ENCODE measurements around the gene OSTN.
"Not testable (repeated sequence)": the region's sequence is repeated elsewhere in the genome, so short reads cannot be mapped to it uniquely, and the experiment has no call there.

Gene OSTN

GRCh38 chr3:191262650-191263049 lies 63.6 kb downstream of the OSTN start:
- no peaks in the 10 kb centered on the region for H3K27me3 Mint-ChIP-seq
- no peak overlapping the region for H3K27ac Mint-ChIP-seq
- intact Hi-C loops (cut with micrococcal nuclease) = no loop called here
- peaks cover 6% of the 10 kb centered on the region for H3K9me3 Mint-ChIP-seq
- H3K4me3 Mint-ChIP-seq = no peak overlapping the region
- no peaks in the 10 kb centered on the region for H3K36me3 Mint-ChIP-seq (ENCODE audit: low read depth)
- H3K4me1 Mint-ChIP-seq (ENCODE audit: low read depth) = peaks cover 24% of the 10 kb centered on the region

GRCh38 chr3:191263365-191263764 lies 64.3 kb downstream of the OSTN start:
- H3K27me3 Mint-ChIP-seq = no peaks in the 10 kb centered on the region
- intact Hi-C loops (cut with micrococcal nuclease) = no loop called here
- H3K4me3 Mint-ChIP-seq = peak overlapping the region; percentile 20
- peaks cover 11% of the 10 kb centered on the region for H3K9me3 Mint-ChIP-seq
- H3K4me1 Mint-ChIP-seq (ENCODE audit: low read depth) = peaks cover 20% of the 10 kb centered on the region
- H3K36me3 Mint-ChIP-seq (ENCODE audit: low read depth) = no peaks in the 10 kb centered on the region
- H3K27ac Mint-ChIP-seq = peak overlapping the region; percentile 34

GRCh38 chr3:191263850-191264249 lies 64.8 kb downstream of the OSTN start:
- H3K4me1 Mint-ChIP-seq (ENCODE audit: low read depth) = peaks cover 15% of the 10 kb centered on the region
- H3K27ac Mint-ChIP-seq = no peak overlapping the region
- no peaks in the 10 kb centered on the region for H3K36me3 Mint-ChIP-seq (ENCODE audit: low read depth)
- peaks cover 11% of the 10 kb centered on the region for H3K9me3 Mint-ChIP-seq
- intact Hi-C loops (cut with micrococcal nuclease) = no loop called here
- H3K4me3 Mint-ChIP-seq = no peak overlapping the region
- H3K27me3 Mint-ChIP-seq = no peaks in the 10 kb centered on the region

GRCh38 chr3:191268737-191269136 lies 69.7 kb downstream of the OSTN start:
- Mint-ChIP-seq H3K4me1 (ENCODE audit: low read depth) (peaks cover 9% of the 10 kb centered on the region), H3K27me3 (no peaks in the 10 kb centered on the region), H3K4me3 (no peak overlapping the region), H3K9me3 (peaks cover 21% of the 10 kb centered on the region), H3K27ac (no peak overlapping the region), H3K36me3 (ENCODE audit: low read depth) (no peaks in the 10 kb centered on the region)
- intact Hi-C loops (cut with micrococcal nuclease) = no loop called here

GRCh38 chr3:191269289-191270085 lies 70.4 kb downstream of the OSTN start:
- Mint-ChIP-seq H3K27me3 (no peaks in the 10 kb centered on the region), H3K27ac (no peak overlapping the region), H3K4me3 (no peak overlapping the region), H3K9me3 (peaks cover 21% of the 10 kb centered on the region), H3K36me3 (ENCODE audit: low read depth) (no peaks in the 10 kb centered on the region), H3K4me1 (ENCODE audit: low read depth) (peaks cover 5% of the 10 kb centered on the region)
- intact Hi-C loops (cut with micrococcal nuclease) = no loop called here

GRCh38 chr3:191275244-191275643 lies 76.2 kb downstream of the OSTN start:
- H3K27ac Mint-ChIP-seq; H3K4me3 Mint-ChIP-seq; intact Hi-C loops (cut with micrococcal nuclease); H3K4me1 Mint-ChIP-seq (ENCODE audit: low read depth); H3K27me3 Mint-ChIP-seq; H3K36me3 Mint-ChIP-seq (ENCODE audit: low read depth): not testable (repeated sequence)
- peaks cover 10% of the 10 kb centered on the region for H3K9me3 Mint-ChIP-seq

- no peak overlapping the region for H3K27ac Mint-ChIP-seq
- H3K4me1 Mint-ChIP-seq (ENCODE audit: low read depth) = no peaks in the 10 kb centered on the region
- intact Hi-C loops (cut with micrococcal nuclease) = no loop called here
- no peak overlapping the region for H3K4me3 Mint-ChIP-seq
- peaks cover 2% of the 10 kb centered on the region for H3K27me3 Mint-ChIP-seq
- H3K9me3 Mint-ChIP-seq = peaks cover 10% of the 10 kb centered on the region
- H3K36me3 Mint-ChIP-seq (ENCODE audit: low read depth) = no peaks in the 10 kb centered on the region
These were observed 76.7 kb downstream of the OSTN start for GRCh38 chr3:191275751-191276150.

- Mint-ChIP-seq H3K27ac (no peak overlapping the region), H3K36me3 (ENCODE audit: low read depth) (no peaks in the 10 kb centered on the region), H3K4me3 (no peak overlapping the region), H3K4me1 (ENCODE audit: low read depth) (no peaks in the 10 kb centered on the region), H3K9me3 (no peaks in the 10 kb centered on the region), H3K27me3 (peaks cover 2% of the 10 kb centered on the region)
- intact Hi-C loops (cut with micrococcal nuclease) = loop anchor here (5.0 kb wide), 1 partner anchor 33 kb away; no protein-coding TSS in a partner anchor
These were observed 81.1 kb downstream of the OSTN start for GRCh38 chr3:191280111-191280510.

GRCh38 chr3:191280882-191281281 lies 81.8 kb downstream of the OSTN start:
- H3K27me3 Mint-ChIP-seq = peaks cover 3% of the 10 kb centered on the region
- H3K36me3 Mint-ChIP-seq (ENCODE audit: low read depth) = no peaks in the 10 kb centered on the region
- no peak overlapping the region for H3K4me3 Mint-ChIP-seq
- H3K27ac Mint-ChIP-seq = no peak overlapping the region
- intact Hi-C loops (cut with micrococcal nuclease) = loop anchor here (5.0 kb wide), 1 partner anchor 34 kb away; no protein-coding TSS in a partner anchor
- H3K9me3 Mint-ChIP-seq = no peaks in the 10 kb centered on the region
- H3K4me1 Mint-ChIP-seq (ENCODE audit: low read depth) = no peaks in the 10 kb centered on the region

GRCh38 chr3:191282251-191283185 lies 83.5 kb downstream of the OSTN start:
- Mint-ChIP-seq H3K9me3 (no peaks in the 10 kb centered on the region), H3K27me3 (peaks cover 5% of the 10 kb centered on the region), H3K27ac (no peak overlapping the region), H3K4me1 (ENCODE audit: low read depth) (no peaks in the 10 kb centered on the region), H3K4me3 (no peak overlapping the region), H3K36me3 (ENCODE audit: low read depth) (no peaks in the 10 kb centered on the region)
- intact Hi-C loops (cut with micrococcal nuclease) = loop anchor here (5.0 kb wide), 1 partner anchor 35 kb away; no protein-coding TSS in a partner anchor

GRCh38 chr3:191283400-191283799 lies 84.4 kb downstream of the OSTN start:
- peaks cover 5% of the 10 kb centered on the region for H3K27me3 Mint-ChIP-seq
- no peaks in the 10 kb centered on the region for H3K9me3 Mint-ChIP-seq
- no peaks in the 10 kb centered on the region for H3K36me3 Mint-ChIP-seq (ENCODE audit: low read depth)
- no peaks in the 10 kb centered on the region for H3K4me1 Mint-ChIP-seq (ENCODE audit: low read depth)
- intact Hi-C loops (cut with micrococcal nuclease) = loop anchor here (5.0 kb wide), 1 partner anchor 36 kb away; no protein-coding TSS in a partner anchor
- H3K4me3 Mint-ChIP-seq = no peak overlapping the region
- H3K27ac Mint-ChIP-seq = no peak overlapping the region

GRCh38 chr3:191290311-191291025 lies 91.4 kb downstream of the OSTN start:
- peaks cover 5% of the 10 kb centered on the region for H3K27me3 Mint-ChIP-seq
- H3K36me3 Mint-ChIP-seq (ENCODE audit: low read depth) = no peaks in the 10 kb centered on the region
- intact Hi-C loops (cut with micrococcal nuclease) = no loop called here
- no peak overlapping the region for H3K4me3 Mint-ChIP-seq
- H3K9me3 Mint-ChIP-seq = no peaks in the 10 kb centered on the region
- H3K4me1 Mint-ChIP-seq (ENCODE audit: low read depth) = peaks cover 5% of the 10 kb centered on the region
- no peak overlapping the region for H3K27ac Mint-ChIP-seq

GRCh38 chr3:191292243-191293015 lies 93.4 kb downstream of the OSTN start:
- no peak overlapping the region for H3K4me3 Mint-ChIP-seq
- H3K27ac Mint-ChIP-seq = no peak overlapping the region
- intact Hi-C loops (cut with micrococcal nuclease) = no loop called here
- H3K9me3 Mint-ChIP-seq = no peaks in the 10 kb centered on the region
- H3K36me3 Mint-ChIP-seq (ENCODE audit: low read depth) = no peaks in the 10 kb centered on the region
- H3K4me1 Mint-ChIP-seq (ENCODE audit: low read depth) = peaks cover 5% of the 10 kb centered on the region
- no peaks in the 10 kb centered on the region for H3K27me3 Mint-ChIP-seq

Measured in dendritic cell treated with granulocyte-macrophage colony-stimulating factor and Interleukin-4, amounts not matched to agents 40 ng/mL and 50 ng/mL, for 4 days (primary cell).